Measurements from ENCODE around the gene PRDM8.
"Not testable (repeated sequence)": the region's sequence is repeated elsewhere in the genome, so short reads cannot be mapped to it uniquely, and the experiment has no call there.

Gene PRDM8

GRCh38 chr4:80231180-80231579 is 33.9 kb downstream of the PRDM8 start:
- no peak for DNase-seq

- DNase-seq = no peak
These were observed 35.5 kb downstream of the PRDM8 start for GRCh38 chr4:80232707-80233370.

- DNase-seq = no peak
These were observed 36.1 kb downstream of the PRDM8 start for GRCh38 chr4:80233390-80233789.

- no peak for DNase-seq
These were observed 38.1 kb downstream of the PRDM8 start for GRCh38 chr4:80235451-80235850.

- no peak for DNase-seq
These were observed 40.7 kb downstream of the PRDM8 start for GRCh38 chr4:80237992-80238391.

GRCh38 chr4:80239480-80240150 is 42.3 kb downstream of the PRDM8 start:
- no peak for DNase-seq

- DNase-seq = no peak
These were observed 43.7 kb downstream of the PRDM8 start for GRCh38 chr4:80240976-80241375.

- DNase-seq = no peak
These were observed 46.1 kb downstream of the PRDM8 start for GRCh38 chr4:80243274-80244018.

- DNase-seq = not testable (repeated sequence)
These were observed 50.2 kb downstream of the PRDM8 start for GRCh38 chr4:80247484-80247883.

GRCh38 chr4:80249144-80249543 is 51.8 kb downstream of the PRDM8 start:
- no peak for DNase-seq

GRCh38 chr4:80252427-80252826 is 55.1 kb downstream of the PRDM8 start:
- no peak for DNase-seq

GRCh38 chr4:80252953-80253352 is 55.6 kb downstream of the PRDM8 start:
- DNase-seq = no peak

- DNase-seq = no peak
These were observed 56.2 kb downstream of the PRDM8 start for GRCh38 chr4:80253510-80253909.
